ENCODE results near the gene KPTN. TPM values are rescaled to one million over a fixed set of nuclear protein-coding genes. Genes with fewer than 3 reads are reported as not detected.

KPTN gene
- total RNA-seq, 1 donor from 2014 or later = 9.1 TPM

DNA sequence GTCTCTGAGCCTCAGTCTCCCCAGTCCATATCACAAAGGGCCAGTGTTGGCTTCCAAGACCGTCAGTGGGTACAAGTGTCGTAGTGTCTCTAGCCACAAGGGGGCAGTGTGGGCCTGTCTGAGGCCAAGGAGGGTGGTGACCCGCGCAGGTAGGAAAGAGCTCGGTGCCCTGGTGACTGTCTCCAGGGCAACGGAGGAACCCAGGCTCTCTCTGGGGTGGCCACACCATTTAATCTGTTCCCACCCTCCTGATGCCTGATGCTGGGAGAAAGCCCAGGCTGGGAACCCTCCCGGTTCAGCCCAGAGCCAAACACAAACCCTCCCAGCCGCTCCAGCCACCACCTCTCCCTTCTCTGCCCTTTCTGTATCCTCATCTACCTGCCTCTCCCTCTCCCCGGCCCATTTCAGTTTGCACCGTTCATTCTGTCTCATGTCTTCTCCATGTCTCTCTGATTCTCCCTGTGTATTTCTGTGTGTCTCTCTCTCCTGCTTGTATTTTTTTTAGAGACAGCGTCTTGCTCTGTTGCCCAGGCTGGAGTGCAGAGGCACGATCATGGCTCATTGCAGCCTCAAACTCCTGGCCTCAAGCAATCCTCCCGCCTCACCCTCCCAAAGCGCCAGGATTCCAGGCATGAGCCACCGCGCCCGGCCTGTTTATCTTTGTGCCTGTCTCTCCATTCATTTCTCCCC, 47.2 kb downstream of the KPTN start:
- no peak for DNase-seq (ENCODE audit: low spot score)
- H3K36me3 Mint-ChIP-seq (ENCODE audit: low read depth) = no peaks in the 10 kb centered on the region
- H3K27me3 Mint-ChIP-seq (ENCODE audit: low read depth) = peaks cover 18% of the 10 kb centered on the region
- peaks cover 3% of the 10 kb centered on the region for H3K4me1 Mint-ChIP-seq (ENCODE audit: low read depth)
- H3K27ac Mint-ChIP-seq (ENCODE audit: unreplicated experiment) = no peak overlapping the region
- no peaks in the 10 kb centered on the region for H3K9me3 Mint-ChIP-seq (ENCODE audit: low read depth)
- no peak overlapping the region for H3K4me3 Mint-ChIP-seq (ENCODE audit: unreplicated experiment)
- TF ChIP-seq, protein P1, sequence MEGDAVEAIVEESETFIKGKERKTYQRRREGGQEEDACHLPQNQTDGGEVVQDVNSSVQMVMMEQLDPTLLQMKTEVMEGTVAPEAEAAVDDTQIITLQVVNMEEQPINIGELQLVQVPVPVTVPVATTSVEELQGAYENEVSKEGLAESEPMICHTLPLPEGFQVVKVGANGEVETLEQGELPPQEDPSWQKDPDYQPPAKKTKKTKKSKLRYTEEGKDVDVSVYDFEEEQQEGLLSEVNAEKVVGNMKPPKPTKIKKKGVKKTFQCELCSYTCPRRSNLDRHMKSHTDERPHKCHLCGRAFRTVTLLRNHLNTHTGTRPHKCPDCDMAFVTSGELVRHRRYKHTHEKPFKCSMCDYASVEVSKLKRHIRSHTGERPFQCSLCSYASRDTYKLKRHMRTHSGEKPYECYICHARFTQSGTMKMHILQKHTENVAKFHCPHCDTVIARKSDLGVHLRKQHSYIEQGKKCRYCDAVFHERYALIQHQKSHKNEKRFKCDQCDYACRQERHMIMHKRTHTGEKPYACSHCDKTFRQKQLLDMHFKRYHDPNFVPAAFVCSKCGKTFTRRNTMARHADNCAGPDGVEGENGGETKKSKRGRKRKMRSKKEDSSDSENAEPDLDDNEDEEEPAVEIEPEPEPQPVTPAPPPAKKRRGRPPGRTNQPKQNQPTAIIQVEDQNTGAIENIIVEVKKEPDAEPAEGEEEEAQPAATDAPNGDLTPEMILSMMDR (IDR thresholded peaks at IDR 0.05) = peak; percentile 98

DNA sequence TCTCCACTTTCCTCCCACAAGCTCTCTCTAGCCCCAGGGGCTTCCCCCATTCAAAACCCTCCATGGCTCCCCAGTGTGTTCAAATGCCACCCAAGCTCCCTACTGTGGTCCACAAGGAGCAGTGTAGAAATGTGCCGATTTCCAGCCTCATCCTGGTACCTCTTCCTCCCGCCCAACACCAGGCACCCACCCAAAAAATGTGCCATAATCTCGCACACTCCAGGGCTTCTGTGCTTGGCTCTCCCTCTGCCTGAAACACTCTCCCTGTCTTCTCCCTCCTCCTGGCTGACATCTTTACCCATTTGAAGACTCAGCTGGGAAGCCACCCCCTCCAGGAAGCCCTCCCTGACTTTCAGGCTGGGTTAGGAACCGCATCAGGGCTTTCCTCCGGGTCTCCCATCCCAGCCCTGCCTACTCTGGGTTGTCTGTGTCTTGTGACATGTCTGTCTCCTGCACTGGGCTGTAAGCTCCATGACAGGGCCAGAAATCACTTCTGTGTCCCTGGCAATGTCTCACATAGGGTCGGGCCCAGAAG, 48.1 kb downstream of the KPTN start:
- TF ChIP-seq, protein P1 (IDR thresholded peaks at IDR 0.05) = no peak
- peaks cover 12% of the 10 kb centered on the region for H3K27me3 Mint-ChIP-seq (ENCODE audit: low read depth)
- H3K4me1 Mint-ChIP-seq (ENCODE audit: low read depth) = peaks cover 3% of the 10 kb centered on the region
- H3K9me3 Mint-ChIP-seq (ENCODE audit: low read depth) = no peaks in the 10 kb centered on the region
- no peak overlapping the region for H3K27ac Mint-ChIP-seq (ENCODE audit: unreplicated experiment)
- no peak overlapping the region for H3K4me3 Mint-ChIP-seq (ENCODE audit: unreplicated experiment)
- H3K36me3 Mint-ChIP-seq (ENCODE audit: low read depth) = no peaks in the 10 kb centered on the region
- no peak for DNase-seq (ENCODE audit: low spot score)

DNA sequence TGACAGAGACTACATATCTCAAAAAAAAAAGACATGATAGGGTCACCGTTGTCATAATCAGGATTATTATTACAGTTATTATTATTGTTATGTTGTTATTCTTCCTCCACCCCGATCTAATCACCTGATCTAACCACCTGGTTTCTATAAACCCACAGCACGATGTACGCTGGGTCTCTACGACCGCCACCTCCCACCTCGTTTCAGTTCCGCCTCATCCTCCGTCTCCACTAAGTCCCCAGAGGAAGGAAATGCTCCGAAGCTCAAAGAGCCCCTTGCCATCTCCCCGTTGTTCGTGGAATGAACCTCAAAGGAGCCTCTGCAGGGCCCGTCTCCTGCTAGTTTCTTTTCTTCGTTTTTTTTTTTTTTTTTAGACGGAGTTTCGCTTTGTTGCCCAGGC, 48.8 kb downstream of the KPTN start:
- no peak overlapping the region for H3K4me3 Mint-ChIP-seq (ENCODE audit: unreplicated experiment)
- peaks cover 3% of the 10 kb centered on the region for H3K4me1 Mint-ChIP-seq (ENCODE audit: low read depth)
- no peak for DNase-seq (ENCODE audit: low spot score)
- TF ChIP-seq, protein P1 (IDR thresholded peaks at IDR 0.05) = no peak
- H3K9me3 Mint-ChIP-seq (ENCODE audit: low read depth) = no peaks in the 10 kb centered on the region
- no peak overlapping the region for H3K27ac Mint-ChIP-seq (ENCODE audit: unreplicated experiment)
- H3K27me3 Mint-ChIP-seq (ENCODE audit: low read depth) = peaks cover 9% of the 10 kb centered on the region
- H3K36me3 Mint-ChIP-seq (ENCODE audit: low read depth) = no peaks in the 10 kb centered on the region

DNA sequence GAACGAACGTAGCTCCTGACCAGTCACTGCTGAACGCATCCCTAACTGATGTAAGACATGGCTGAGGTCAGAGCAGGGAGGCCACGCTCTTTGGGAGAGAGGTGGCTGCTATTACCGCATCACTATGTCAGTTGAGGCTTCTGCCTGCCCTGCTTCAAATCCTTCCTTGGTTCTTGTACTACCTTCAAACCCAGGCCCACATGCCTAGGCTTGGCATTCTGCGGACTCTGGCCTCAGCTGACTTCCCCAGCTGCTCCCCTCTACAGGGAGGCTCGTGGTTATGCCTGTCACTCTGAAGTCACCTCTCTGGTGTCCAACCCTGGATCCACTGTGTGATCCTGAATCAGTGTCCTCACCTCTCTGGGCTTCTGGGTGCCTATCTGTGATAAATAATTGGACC, 49.9 kb downstream of the KPTN start:
- Mint-ChIP-seq H3K27me3 (ENCODE audit: low read depth) (peaks cover 5% of the 10 kb centered on the region), H3K27ac (ENCODE audit: unreplicated experiment) (no peak overlapping the region), H3K4me1 (ENCODE audit: low read depth) (peaks cover 9% of the 10 kb centered on the region)

DNA sequence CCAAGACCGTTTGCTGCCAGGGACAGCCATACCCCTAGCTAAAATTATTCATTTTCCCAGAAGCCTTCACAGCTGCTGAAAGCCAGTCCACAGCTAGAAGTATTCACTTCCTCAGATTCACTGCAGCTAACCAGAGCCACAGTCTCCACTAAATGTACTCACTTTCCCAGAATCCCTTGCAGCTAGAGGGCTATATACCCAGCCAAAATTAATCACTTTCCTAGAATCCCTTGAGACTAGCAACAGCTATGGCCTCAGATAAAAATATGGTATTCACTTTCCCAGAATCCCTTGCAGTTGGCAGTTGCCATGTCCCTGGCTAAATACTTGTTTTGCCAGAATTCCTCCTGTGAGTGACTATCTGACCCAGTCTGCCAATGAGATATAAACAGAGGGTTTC, 50.9 kb downstream of the KPTN start:
- no peaks in the 10 kb centered on the region for H3K36me3 Mint-ChIP-seq (ENCODE audit: low read depth)
- no peak for DNase-seq (ENCODE audit: low spot score)
- H3K9me3 Mint-ChIP-seq (ENCODE audit: low read depth) = no peaks in the 10 kb centered on the region
- no peak overlapping the region for H3K4me3 Mint-ChIP-seq (ENCODE audit: unreplicated experiment)
- TF ChIP-seq, protein P1 (IDR thresholded peaks at IDR 0.05) = no peak
- H3K27ac Mint-ChIP-seq (ENCODE audit: unreplicated experiment) = no peak overlapping the region
- H3K27me3 Mint-ChIP-seq (ENCODE audit: low read depth) = peaks cover 1% of the 10 kb centered on the region
- peaks cover 9% of the 10 kb centered on the region for H3K4me1 Mint-ChIP-seq (ENCODE audit: low read depth)

More for the DNA sequence above, 49.9 kb downstream of the KPTN start:
- Mint-ChIP-seq H3K4me3 (ENCODE audit: unreplicated experiment) (no peak overlapping the region), H3K9me3 (ENCODE audit: low read depth) (no peaks in the 10 kb centered on the region), H3K36me3 (ENCODE audit: low read depth) (no peaks in the 10 kb centered on the region)
- TF ChIP-seq, protein P1 (IDR thresholded peaks at IDR 0.05) = no peak
- DNase-seq (ENCODE audit: low spot score) = no peak

Data from chondrocyte (in vitro differentiated cells).